Neural cell (in vitro differentiated cells): ENCODE measurements around the gene MCOLN3. TPM values are rescaled to one million over a fixed set of nuclear protein-coding genes. Genes with fewer than 3 reads are reported as not detected.

Experiments used
- H2AFZ ChIP-seq: fragments of 200-600, 300-800 bp; sonication (generic), shearing (Covaris generic); 2 replicates; pipeline ENCODE4 v1.6.0; 2014; ENCODE audit warnings: low read depth, mild to moderate bottlenecking, antibody characterized with exemption, low read length, moderate library complexity
- H3F3A ChIP-seq: fragments of 200-600 bp; shearing (Covaris generic); 2 replicates; pipeline ENCODE4 v1.6.1; 2016; ENCODE audit warnings: mild to moderate bottlenecking, moderate library complexity, mixed read lengths, antibody characterized with exemption, low read length; ENCODE audit not compliant: insufficient read depth, poor library complexity, severe bottlenecking
- H3K27ac ChIP-seq: fragments of 200-600, 300-800 bp; sonication (generic), shearing (Covaris generic); 2 replicates; pipeline ENCODE4 v1.5.1; 2014; ENCODE audit warnings: mild to moderate bottlenecking, low read length, moderate library complexity
- H3K27me3 ChIP-seq: fragments of 300-800, 200-600 bp; sonication (generic), shearing (Covaris generic); 2 replicates; pipeline ENCODE4 v1.6.0; 2014; ENCODE audit warnings: mild to moderate bottlenecking, low read depth, low read length, moderate library complexity; ENCODE audit not compliant: insufficient read depth
- H3K36me3 ChIP-seq: fragments of 300-800, 200-600 bp; sonication (generic), shearing (Covaris generic); 2 replicates; pipeline ENCODE4 v1.5.1; 2014; ENCODE audit warnings: mild to moderate bottlenecking, antibody characterized with exemption, low read length, moderate library complexity; ENCODE audit not compliant: insufficient read depth
- H3K4me2 ChIP-seq: fragments of 300-800, 200-600 bp; sonication (generic), shearing (Covaris generic); 2 replicates; pipeline ENCODE4 v1.6.0; 2014; ENCODE audit warnings: mild to moderate bottlenecking, low read length
- H3K4me3 ChIP-seq: fragments of 300-800, 200-600 bp; sonication (generic), shearing (Covaris generic); 2 replicates; pipeline ENCODE4 v1.5.1; 2014; ENCODE audit warnings: mild to moderate bottlenecking, low read length, moderate library complexity
- H3K79me2 ChIP-seq: fragments of 200-600 bp; shearing (Covaris generic); replicated peaks from 2 replicates; pipeline ENCODE4 v1.6.0; 2014; ENCODE audit warnings: mild to moderate bottlenecking, low read length, moderate library complexity; ENCODE audit not compliant: insufficient read depth
- H3K9ac ChIP-seq: fragments of 300-800, 200-600 bp; sonication (generic), shearing (Covaris generic); 2 replicates; pipeline ENCODE4 v1.6.1; 2016; ENCODE audit warnings: mild to moderate bottlenecking, low read length, mixed read lengths
- H3K9me2 ChIP-seq: fragments of 200-600 bp; shearing (Covaris generic); 2 replicates; pipeline ENCODE4 v1.6.1; 2016; ENCODE audit warnings: mild to moderate bottlenecking, low read length, mixed read lengths; ENCODE audit not compliant: insufficient read depth
- H3K9me3 ChIP-seq: fragments of 200-600, 300-800 bp; sonication (generic), shearing (Covaris generic); 2 replicates; pipeline ENCODE4 v1.6.1; 2016; ENCODE audit warnings: mild to moderate bottlenecking, mixed run types, low read length, moderate library complexity, mixed read lengths
- H4K20me1 ChIP-seq: fragments of 200-600 bp; shearing (Covaris generic); 2 replicates; pipeline ENCODE4 v1.6.1; 2016; ENCODE audit warnings: mild to moderate bottlenecking, mixed run types; ENCODE audit not compliant: insufficient read depth
- EP300 ChIP-seq: fragments of 450-650 bp; conservative IDR thresholded peaks from 2 replicates; pipeline ENCODE4 v1.6.1; 2014; ENCODE audit warnings: antibody characterized with exemption, mild to moderate bottlenecking, moderate library complexity; ENCODE audit not compliant: poor library complexity, severe bottlenecking
- EZH2 ChIP-seq: fragments of 200-600, 300-800 bp; shearing (Covaris generic), sonication (generic); IDR thresholded peaks from 2 replicates; pipeline ENCODE4 v1.6.1; 2014; ENCODE audit warnings: antibody characterized with exemption, low read length, borderline replicate concordance, mild to moderate bottlenecking; ENCODE audit not compliant: insufficient read depth, poor library complexity, severe bottlenecking
- MXI1 ChIP-seq: fragments of 450-650 bp; conservative IDR thresholded peaks from 2 replicates; pipeline ENCODE4 v1.6.1; 2014; ENCODE audit warnings: antibody characterized with exemption, mild to moderate bottlenecking; ENCODE audit not compliant: poor library complexity, severe bottlenecking
- POLR2AphosphoS5 ChIP-seq: IDR thresholded peaks from 2 replicates; pipeline ENCODE4 v1.6.1; 2012
- RAD21 ChIP-seq: fragments of 450-650 bp; conservative IDR thresholded peaks from 2 replicates; pipeline ENCODE4 v1.6.1; 2014; ENCODE audit warnings: antibody characterized with exemption, mild to moderate bottlenecking, moderate library complexity
- REST ChIP-seq: IDR thresholded peaks from 2 replicates; pipeline ENCODE4 v1.6.1; 2012; ENCODE audit warnings: borderline replicate concordance
- SMC3 ChIP-seq: fragments of 450-650 bp; conservative IDR thresholded peaks from 2 replicates; pipeline ENCODE4 v1.6.1; 2014; ENCODE audit warnings: antibody characterized with exemption, mild to moderate bottlenecking, moderate library complexity; ENCODE audit not compliant: poor library complexity
- TAF1 ChIP-seq: IDR thresholded peaks from 2 replicates; pipeline ENCODE4 v1.6.1; 2012; ENCODE audit warnings: low read depth
- polyA plus RNA-seq: library from polyadenylated mRNA; depleted of rRNA; stranded (reverse); fragments of >200 nt; gene quantifications from 2 replicates; pipeline ENCODE4 v1.2.3, GENCODE V29; 2014
- TF ChIP-seq, protein P1 (sequence below): fragments of 450-650 bp; IDR thresholded peaks from 2 replicates; pipeline ENCODE4 v1.5.1; 2014; ENCODE audit warnings: antibody characterized with exemption, mild to moderate bottlenecking, moderate library complexity; ENCODE audit not compliant: poor library complexity, severe bottlenecking

The MCOLN3 gene
- polyA plus RNA-seq, 1 donor from 2014 or later, result not detected

DNA sequence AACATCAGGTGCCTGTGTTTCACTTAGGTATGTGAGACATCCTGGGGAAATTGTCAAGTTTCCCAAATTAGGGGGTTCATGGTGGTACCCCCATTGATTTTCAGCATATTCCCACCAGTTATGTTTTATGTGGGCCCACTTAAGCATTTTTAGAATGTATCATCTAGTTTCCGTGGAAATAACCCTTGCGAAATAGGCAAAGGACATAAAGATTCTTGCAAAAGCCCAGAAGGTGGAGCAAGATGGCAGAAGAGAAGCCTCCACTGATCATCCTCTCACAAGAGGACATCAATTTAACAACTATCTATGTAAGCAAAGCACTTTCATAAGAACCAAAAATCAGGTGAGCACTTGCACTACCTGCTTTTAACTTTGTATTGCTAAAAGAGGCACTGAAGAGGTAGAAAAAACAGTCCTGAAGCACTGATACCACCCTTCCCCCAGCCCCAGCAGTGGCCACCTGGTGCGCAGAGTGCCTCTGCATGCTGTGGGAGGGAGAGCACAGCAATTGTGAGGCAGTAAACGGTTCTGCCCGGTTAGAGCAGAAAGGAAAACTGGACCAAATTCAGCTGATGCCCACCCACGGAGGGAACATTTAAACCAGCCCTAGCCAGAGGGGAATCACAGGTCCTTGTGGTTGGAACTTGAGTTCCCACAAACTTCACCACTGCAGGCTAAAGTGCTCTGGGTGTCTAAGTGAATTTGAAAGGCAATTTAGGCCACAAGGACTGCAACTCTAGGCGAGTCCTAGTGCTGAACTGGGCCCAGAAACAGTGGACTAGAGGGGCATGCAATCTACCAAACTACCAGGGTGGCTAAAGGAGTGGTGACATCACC is 74.6 kb downstream of the MCOLN3 start:
- H3K36me3 ChIP-seq, result no peaks in the 10 kb centered on the region
- H3K9me2 ChIP-seq, result no peaks in the 10 kb centered on the region
- no peak overlapping the region for H3K4me2 ChIP-seq
- H2AFZ ChIP-seq, result no peak overlapping the region
- H3K9ac ChIP-seq, result no peak overlapping the region
- H3K27me3 ChIP-seq, result no peaks in the 10 kb centered on the region
- H3K9me3 ChIP-seq, result no peaks in the 10 kb centered on the region
- no peaks in the 10 kb centered on the region for H3K79me2 ChIP-seq
- TF ChIP-seq, protein P1, sequence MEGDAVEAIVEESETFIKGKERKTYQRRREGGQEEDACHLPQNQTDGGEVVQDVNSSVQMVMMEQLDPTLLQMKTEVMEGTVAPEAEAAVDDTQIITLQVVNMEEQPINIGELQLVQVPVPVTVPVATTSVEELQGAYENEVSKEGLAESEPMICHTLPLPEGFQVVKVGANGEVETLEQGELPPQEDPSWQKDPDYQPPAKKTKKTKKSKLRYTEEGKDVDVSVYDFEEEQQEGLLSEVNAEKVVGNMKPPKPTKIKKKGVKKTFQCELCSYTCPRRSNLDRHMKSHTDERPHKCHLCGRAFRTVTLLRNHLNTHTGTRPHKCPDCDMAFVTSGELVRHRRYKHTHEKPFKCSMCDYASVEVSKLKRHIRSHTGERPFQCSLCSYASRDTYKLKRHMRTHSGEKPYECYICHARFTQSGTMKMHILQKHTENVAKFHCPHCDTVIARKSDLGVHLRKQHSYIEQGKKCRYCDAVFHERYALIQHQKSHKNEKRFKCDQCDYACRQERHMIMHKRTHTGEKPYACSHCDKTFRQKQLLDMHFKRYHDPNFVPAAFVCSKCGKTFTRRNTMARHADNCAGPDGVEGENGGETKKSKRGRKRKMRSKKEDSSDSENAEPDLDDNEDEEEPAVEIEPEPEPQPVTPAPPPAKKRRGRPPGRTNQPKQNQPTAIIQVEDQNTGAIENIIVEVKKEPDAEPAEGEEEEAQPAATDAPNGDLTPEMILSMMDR, result no peak
- TF ChIP-seq TAF1 (no peak), SMC3 (no peak), EZH2 (no peak)
- no peak overlapping the region for H3K4me3 ChIP-seq
- no peaks in the 10 kb centered on the region for H3F3A ChIP-seq
- H4K20me1 ChIP-seq, result no peaks in the 10 kb centered on the region
- H3K27ac ChIP-seq, result no peak overlapping the region

- TF ChIP-seq SMC3, result no peak
- TF ChIP-seq RAD21, result no peak
- no peak for TF ChIP-seq EZH2
- no peak for TF ChIP-seq POLR2AphosphoS5
- no peak overlapping the region for H3K4me3 ChIP-seq
These were observed 75.8 kb downstream of the MCOLN3 start for GRCh38 chr1:84972377-84972987.

GRCh38 chr1:84971957-84972356 is 76.3 kb downstream of the MCOLN3 start:
- Histone ChIP-seq H3K4me3 (no peak overlapping the region), H3K27ac (peak overlapping the region; percentile 48)

More at GRCh38 chr1:84972377-84972987, 75.8 kb downstream of the MCOLN3 start:
- Histone ChIP-seq H3F3A (no peaks in the 10 kb centered on the region), H3K36me3 (no peaks in the 10 kb centered on the region), H3K4me2 (no peak overlapping the region), H4K20me1 (no peaks in the 10 kb centered on the region), H3K9me2 (no peaks in the 10 kb centered on the region), H3K9me3 (no peaks in the 10 kb centered on the region), H2AFZ (no peak overlapping the region), H3K27me3 (no peaks in the 10 kb centered on the region), H3K27ac (peak overlapping the region; percentile 48), H3K79me2 (no peaks in the 10 kb centered on the region), H3K9ac (no peak overlapping the region)

More at GRCh38 chr1:84971957-84972356, 76.3 kb downstream of the MCOLN3 start:
- no peaks in the 10 kb centered on the region for H3K27me3 ChIP-seq
- no peaks in the 10 kb centered on the region for H3K9me3 ChIP-seq
- H3F3A ChIP-seq, result no peaks in the 10 kb centered on the region
- no peaks in the 10 kb centered on the region for H3K9me2 ChIP-seq
- H2AFZ ChIP-seq, result no peak overlapping the region
- no peaks in the 10 kb centered on the region for H3K79me2 ChIP-seq
- no peak overlapping the region for H3K9ac ChIP-seq
- H3K4me2 ChIP-seq, result no peak overlapping the region
- H4K20me1 ChIP-seq, result no peaks in the 10 kb centered on the region
- H3K36me3 ChIP-seq, result no peaks in the 10 kb centered on the region
- TF ChIP-seq RAD21 (no peak), EZH2 (no peak), TAF1 (no peak), POLR2AphosphoS5 (no peak), MXI1 (no peak), EP300 (no peak), REST (no peak), SMC3 (no peak)
- TF ChIP-seq, protein P1, result no peak
